NCI-H2196 (cell line): ENCODE data around the gene TSEN2.
"Not testable (repeated sequence)": the region's sequence is repeated elsewhere in the genome, so short reads cannot be mapped to it uniquely, and the experiment has no call there.

ENCODE experiments used
- DNase-seq: peaks from one replicate; lab custom pipeline; 2025; ENCODE audit not compliant: unreplicated experiment; lab: John Stamatoyannopoulos, UW

TSEN2 gene

GRCh38 chr3:12501360-12502020, 17.2 kb downstream of the TSEN2 start:
- DNase-seq, result no peak

DNA sequence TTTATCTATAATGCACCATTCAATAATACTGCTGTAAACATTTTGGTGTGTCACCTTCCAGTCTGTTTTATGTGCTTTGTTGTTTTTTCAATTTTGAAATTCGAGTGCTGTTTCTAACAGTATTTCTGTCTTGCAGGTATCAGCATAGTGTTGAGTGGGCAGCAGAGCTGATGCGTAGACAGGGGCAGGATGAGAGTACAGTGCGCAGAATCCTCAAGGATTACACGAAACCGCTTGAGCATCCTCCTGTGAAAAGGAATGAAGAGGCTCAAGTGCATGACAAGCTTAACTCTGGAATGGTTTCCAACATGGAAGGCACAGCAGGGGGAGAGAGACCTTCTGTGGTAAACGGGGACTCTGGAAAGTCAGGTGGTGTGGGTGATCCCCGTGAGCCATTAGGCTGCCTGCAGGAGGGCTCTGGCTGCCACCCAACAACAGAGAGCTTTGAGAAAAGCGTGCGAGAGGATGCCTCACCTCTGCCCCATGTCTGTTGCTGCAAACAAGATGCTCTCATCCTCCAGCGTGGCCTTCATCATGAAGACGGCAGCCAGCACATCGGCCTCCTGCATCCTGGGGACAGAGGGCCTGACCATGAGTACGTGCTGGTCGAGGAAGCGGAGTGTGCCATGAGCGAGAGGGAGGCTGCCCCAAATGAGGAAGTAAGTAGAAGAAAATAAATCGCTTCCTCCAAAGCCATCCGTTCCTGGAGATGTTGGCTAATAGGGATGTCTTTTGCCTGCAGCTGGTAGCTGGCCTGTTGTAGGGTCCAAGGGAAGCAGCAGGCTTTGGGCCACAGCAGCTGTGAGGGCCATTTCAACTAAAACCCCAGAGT, 19.1 kb downstream of the TSEN2 start:
- DNase-seq, result no peak

DNA sequence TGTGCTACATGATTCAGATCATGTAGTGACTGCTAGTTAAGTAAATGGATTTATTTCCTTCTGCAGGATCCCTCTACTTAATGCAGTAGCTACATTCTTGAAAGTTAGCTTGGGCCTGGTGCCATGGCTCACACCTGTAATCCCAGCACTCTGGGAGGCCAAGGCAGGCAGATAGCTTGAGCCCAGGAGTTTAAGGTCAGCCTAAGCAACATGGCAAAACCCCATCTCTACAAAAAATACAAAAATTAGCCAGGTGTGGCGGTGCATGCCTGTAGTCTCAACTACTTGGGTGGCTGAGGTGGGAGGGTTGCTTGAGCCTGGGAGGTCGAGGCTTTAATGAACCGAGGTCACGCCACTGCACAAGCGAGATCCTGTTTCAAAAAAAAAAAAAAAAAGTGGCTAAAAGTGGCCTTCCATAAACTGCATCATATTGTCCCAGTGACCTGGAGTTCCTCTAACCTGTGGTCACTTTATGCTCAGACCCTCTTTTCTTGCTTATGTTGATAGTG, 22.0 kb downstream of the TSEN2 start:
- DNase-seq, result no peak

DNA sequence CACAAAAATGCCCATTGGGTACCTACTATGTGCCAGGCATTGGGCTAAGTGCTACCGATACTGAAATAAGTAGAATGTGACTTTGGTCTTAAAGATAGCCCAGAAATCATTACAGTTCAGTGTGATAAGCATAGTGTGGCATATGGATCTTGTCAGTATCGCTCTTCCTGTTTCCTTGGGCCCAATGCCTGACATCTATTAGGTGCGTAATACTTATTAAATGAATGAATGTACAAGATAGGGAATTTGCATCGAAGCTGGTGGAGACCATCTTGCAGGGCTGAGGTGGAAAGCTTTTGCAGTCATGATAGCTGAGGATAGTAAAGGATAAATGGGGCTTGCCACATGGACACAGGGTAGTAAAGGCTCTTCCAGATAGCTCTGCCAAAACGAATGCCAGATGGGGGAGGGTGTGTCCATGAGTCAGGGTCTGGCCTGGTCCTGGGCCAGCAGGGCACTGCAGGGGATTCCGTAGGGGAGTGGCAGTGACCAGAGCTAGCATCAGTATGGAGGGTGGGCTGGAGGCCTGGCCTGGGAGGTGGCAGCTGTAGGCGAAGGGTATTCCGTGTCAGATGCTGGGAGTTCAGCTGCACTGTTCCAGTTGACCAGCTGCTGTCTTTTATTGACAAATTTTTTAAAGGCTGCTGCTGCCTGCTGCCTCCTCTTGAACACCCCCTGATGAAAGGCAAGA, 23.5 kb downstream of the TSEN2 start:
- DNase-seq, result no peak

DNA sequence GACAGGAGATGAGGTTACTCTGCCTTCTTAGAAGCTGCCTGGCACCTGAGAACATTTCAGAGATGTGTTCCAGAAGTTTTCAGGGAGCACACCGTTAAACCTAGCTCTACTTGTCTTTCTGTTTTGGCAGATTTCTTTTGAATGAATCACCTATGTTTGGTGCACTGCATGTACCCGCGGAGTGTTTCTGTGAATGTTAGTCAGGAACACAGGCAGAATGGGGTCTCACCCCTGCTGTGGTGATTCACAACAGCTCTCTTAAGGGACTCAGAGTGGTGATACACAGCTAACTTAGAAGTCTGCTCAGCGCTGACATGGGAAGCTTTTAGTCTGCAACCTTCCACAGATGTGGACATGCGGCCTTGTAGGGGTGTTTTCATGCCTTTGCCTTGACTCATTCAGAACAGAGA, 24.0 kb downstream of the TSEN2 start:
- DNase-seq, result no peak

GRCh38 chr3:12509466-12509865, 25.2 kb downstream of the TSEN2 start:
- DNase-seq, result no peak

DNA sequence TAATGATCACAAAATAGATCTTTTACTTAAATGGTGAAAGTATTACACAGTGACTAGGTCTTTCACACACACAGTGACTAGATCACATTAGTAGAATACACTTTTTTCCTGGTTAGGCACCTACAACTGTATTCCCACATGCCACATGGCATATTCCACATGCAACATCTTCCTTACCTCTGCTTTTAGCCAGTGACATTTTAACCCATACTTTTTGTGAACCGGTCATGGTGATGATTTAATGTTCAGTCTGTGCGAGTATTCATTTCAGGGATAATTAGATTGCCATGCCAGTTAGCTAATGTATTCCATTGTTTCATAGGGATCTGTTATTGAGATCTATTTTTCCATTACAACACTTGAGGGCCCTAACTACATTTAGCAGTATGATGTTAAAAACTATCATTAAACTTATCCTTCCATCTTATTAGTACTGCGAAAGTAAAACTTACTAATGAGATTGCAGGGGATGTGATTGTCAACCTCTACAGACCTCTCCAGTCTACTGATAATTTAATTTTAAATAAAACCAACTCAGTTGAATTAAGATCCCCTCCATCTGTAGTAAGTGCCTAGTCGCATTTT, 28.3 kb downstream of the TSEN2 start:
- DNase-seq, result no peak

DNA sequence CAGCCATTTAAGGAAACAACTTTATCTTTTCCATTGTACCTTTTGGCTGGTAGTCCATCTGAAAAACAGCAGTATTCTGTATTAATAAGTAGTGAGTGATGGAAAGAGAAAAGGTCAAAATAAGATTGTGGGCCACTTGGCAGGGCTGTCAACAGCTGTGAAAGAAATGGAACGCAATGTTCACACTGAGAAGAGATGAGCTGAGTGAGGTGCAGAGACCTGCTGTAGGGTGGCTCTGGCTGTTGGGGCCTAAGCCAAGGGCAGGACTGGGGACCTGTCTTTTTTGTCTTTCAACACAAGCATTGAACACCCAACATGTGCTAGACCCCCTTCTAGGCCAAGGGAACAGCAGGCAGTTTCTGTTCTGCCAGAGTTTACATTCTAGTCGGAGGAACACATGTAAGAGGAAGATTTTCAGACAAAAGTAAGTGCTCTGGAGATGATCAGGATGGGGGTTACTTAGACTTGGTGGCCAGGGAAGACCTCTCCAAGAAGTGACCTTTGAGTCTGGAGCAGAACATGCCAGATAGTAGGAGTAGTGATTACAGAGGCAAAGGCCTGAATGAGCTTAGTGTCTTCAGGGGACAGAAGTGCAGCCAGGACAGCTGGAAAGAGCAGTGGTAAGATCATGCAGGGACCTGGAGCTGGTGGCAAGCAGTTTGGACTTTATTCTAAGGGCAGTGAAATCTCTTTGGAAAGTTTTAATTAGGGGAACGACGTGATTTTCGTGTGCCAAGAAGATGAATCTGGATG, 29.6 kb downstream of the TSEN2 start:
- DNase-seq, result no peak

DNA sequence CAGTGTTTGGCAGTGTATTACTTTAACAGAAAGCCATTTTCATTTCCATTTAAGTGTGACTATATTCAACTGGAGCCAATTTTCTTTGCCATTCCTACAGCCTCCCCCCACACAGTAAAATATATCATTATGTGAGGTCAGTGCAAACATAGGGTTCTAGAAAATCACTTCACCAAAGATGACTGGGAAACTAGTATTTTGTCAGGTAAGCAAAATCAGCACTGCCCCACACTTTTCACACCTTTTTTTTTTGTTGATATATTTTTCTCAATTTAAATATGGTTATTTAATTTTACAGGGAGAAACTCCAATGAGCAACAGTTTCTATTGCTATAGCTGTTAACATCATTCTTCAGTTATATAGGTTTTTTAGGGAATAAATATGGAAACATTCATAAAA, 31.4 kb downstream of the TSEN2 start:
- DNase-seq, result no peak

DNA sequence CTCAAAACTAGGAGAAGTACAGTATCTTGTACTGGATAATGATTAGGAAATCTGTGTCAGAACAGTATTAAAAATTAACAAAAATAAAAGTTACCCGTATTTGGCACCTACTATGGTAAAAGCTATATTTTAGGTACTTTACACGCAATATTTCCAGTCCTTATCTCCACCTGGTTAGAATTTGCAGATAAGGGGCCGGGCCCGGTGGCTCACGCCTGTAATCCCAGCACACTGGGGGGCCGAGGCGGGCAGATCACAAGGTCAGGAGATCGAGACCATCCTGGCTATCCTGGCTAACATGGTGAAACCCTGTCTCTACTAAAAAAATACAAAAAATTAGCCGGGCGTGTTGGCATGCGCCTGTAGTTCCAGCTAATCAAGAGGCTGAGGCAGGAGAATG, 32.6 kb downstream of the TSEN2 start:
- DNase-seq, result no peak

GRCh38 chr3:12518261-12519028, 34.2 kb downstream of the TSEN2 start:
- no peak for DNase-seq

- no peak for DNase-seq
These were observed 36.7 kb downstream of the TSEN2 start for GRCh38 chr3:12521010-12521409.

GRCh38 chr3:12522721-12523120, 38.4 kb downstream of the TSEN2 start:
- no peak for DNase-seq

DNA sequence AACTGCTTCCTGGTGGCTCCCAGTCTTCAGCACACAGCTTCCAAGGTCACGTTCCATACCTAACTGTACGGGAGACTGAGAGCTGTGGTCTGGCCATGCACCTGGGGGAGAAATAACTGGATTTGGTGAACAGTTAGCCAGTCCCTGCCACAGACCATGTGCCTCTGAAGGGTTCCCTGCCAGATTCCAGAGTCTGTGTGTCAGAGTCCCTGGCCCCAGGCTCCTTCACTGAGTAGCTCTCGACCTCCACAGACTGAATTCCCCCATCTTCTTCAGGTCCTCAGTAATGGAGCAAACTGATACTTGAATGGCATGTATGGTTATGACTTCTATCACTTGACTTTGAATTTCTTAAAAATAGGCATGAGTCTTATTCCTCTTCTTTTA, 43.5 kb downstream of the TSEN2 start:
- DNase-seq, result no peak

GRCh38 chr3:12532182-12532581, 47.9 kb downstream of the TSEN2 start:
- no peak for DNase-seq

DNA sequence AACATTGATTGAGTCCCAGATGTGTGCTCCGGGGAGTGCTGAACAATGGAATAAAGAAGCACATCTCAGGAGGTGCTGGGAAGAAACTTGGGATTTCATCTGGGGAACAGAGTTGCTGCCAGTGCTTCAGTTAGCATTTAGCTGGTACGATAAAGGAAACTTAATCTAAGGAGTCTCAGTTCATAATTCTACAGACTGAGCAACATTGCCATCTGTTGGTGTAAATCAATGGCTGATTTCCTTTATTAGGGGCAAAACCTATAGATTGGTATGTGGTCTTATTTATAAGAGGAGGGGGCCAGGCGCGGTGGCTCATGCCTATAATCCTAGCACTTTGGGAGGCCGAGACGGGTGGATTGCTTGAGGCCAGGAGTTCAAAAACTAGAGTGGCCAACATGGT, 52.1 kb downstream of the TSEN2 start:
- DNase-seq, result no peak

DNA sequence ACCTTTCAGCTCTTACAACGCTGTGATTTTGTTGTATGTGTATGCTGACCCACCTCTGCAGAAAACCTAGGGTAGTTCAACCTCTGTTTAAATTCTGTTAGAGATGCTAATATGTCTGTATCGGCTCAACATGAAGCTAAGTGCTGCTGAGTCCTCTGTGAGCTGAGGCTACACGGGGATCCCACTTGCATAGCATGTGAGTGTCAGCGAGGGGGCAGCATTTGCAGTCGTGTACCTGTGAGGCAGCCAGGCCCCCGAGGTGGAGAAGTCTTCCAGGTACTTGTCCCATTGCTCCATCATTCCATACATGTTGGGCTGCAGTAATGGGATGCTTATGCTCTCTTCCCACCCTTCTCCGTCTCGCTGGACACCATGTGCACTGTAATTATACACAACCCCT, 57.3 kb downstream of the TSEN2 start:
- no peak for DNase-seq

- not testable (repeated sequence) for DNase-seq
These were observed 59.2 kb downstream of the TSEN2 start for GRCh38 chr3:12543497-12543896.

DNA sequence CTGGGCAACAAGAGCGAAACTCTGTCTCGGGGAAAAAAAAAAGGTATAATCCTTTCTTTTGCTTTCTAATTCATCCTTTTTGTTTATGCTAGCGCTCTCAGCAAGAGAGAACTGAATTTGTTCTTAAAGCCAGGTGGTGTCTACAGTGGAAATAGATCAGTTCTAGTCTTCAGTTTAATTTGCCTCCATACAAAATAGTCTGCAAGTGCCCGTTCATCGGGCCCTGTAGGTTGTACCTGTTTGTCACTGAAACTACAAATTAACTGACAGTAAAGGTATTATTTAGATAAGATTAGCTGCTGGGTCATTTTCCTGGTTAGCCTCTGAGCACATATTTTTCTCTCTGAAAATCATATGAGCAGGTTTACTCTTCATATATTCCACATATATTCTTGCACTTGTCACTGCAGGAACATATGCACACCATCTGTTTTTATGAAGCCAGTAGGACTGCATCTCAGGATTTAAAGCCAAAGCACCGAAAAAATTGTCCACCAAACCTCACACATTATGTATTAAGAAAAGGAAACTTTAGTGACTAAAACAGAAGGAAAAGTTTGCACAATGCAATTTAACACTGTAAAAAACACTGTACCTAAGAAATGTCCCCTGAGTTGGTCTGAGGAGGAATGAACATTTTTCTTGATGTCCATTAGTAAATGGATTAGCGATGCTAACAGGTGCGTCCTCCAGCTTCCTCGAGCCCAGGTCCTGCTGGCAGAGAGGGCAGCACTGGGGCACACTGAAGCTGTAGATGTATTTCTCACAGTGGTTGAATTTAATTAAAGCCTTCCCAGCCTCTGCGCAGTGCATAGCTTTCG, 60.6 kb downstream of the TSEN2 start:
- no peak for DNase-seq
